K562 (cell line): ENCODE measurements around the gene GPR83. TPM values are rescaled to one million over a fixed set of nuclear protein-coding genes. Genes with fewer than 3 reads are reported as not detected.

Source experiments
- ATAC-seq: fragments of 200-7000 bp; cut with Tn5 transposase; 3 replicates; pipeline ENCODE4 v1.9.1; 2020; ENCODE audit warnings: moderate library complexity
- BruUV-seq: library from RNA; stranded (reverse); fragments of 400-500 nt; replicated peaks from 2 replicates; lab custom pipeline; 2021; lab: Mats Ljungman, UMichigan
- CTCF ChIA-PET: fragments of 300-600 bp; formaldehyde crosslinking; extraction: SDS; loops from one replicate; lab custom pipeline; 2021; ENCODE audit warnings: low intra/inter-chr PET ratio; lab: Yijun Ruan, JAX
- POLR2A ChIA-PET: fragments of 300-600, 350-650 bp; sonication (Branson Sonifier 250); formaldehyde crosslinking; extraction: SDS; loops from one replicate; lab custom pipeline; 2021; ENCODE audit warnings: antibody characterized with exemption, inconsistent platforms; lab: Yijun Ruan, JAX
- DNase-seq, 4 experiments: peaks; one replicate each; pipeline versions ENCODE4 v3.0.0 to v3.0.0-alpha.2; 2011 to 2018; ENCODE audit warnings: low spot score in 3 of 4, mixed read lengths in 3 of 4; ENCODE audit errors: extremely low read depth in 1 of 4
- FAIRE-seq: peaks from 2 replicates; lab custom pipeline; 2011; peaks lifted over from hg19 to GRCh38; lab: Jason Lieb, UNC
- H2AFZ ChIP-seq: 2 replicates; pipeline ENCODE4 v1.6.0; 2011; ENCODE audit warnings: low read depth, low read length, control low read depth, inconsistent platforms
- H3K27ac ChIP-seq: fragments of 200-600 bp; 3 replicates; pipeline ENCODE4 v1.8.0; 2011; ENCODE audit warnings: low read depth, mild to moderate bottlenecking, control low read depth, inconsistent platforms, low read length, moderate library complexity, mixed read lengths; ENCODE audit errors: extremely low read depth
- H3K27me3 ChIP-seq, 2 experiments: fragments of 300-600 bp in 1 of 2; 2 replicates in 1 of 2; 3 replicates in 1 of 2; pipeline versions ENCODE4 v1.6.0 to v1.8.0; 2011; ENCODE audit warnings: inconsistent platforms in 2 of 2, low read length in 2 of 2, mild to moderate bottlenecking in 1 of 2, mixed read lengths in 1 of 2, moderate library complexity in 1 of 2; ENCODE audit not compliant: control insufficient read depth in 2 of 2, insufficient read depth in 2 of 2
- H3K36me3 ChIP-seq: fragments of 300-600 bp; 3 replicates; pipeline ENCODE4 v1.8.0; 2011; ENCODE audit warnings: mild to moderate bottlenecking, low read length, inconsistent platforms; ENCODE audit not compliant: control insufficient read depth, insufficient read depth
- H3K4me1 ChIP-seq, 2 experiments: fragments of 200-600 bp in 1 of 2; replicated peaks in 1 of 2; 2 replicates in 1 of 2; 3 replicates in 1 of 2; pipeline versions ENCODE4 v1.5.1 to v1.8.0; 2011; ENCODE audit warnings: inconsistent platforms in 2 of 2, low read length in 2 of 2, mild to moderate bottlenecking in 1 of 2, mixed read lengths in 1 of 2, moderate library complexity in 1 of 2; ENCODE audit not compliant: control insufficient read depth in 2 of 2, insufficient read depth in 2 of 2
- H3K4me2 ChIP-seq: 2 replicates; pipeline ENCODE4 v1.6.1; 2011; ENCODE audit warnings: low read length, control low read depth, inconsistent platforms, mixed read lengths; ENCODE audit not compliant: insufficient read depth
- H3K4me3 ChIP-seq: fragments of 200-600 bp; sonication (generic), shearing (Covaris generic); 2 replicates; pipeline ENCODE4 v1.5.1; 2016; ENCODE audit warnings: control low read depth, inconsistent platforms
- H3K79me2 ChIP-seq: fragments of 200-600 bp; 3 replicates; pipeline ENCODE4 v1.8.0; 2011; ENCODE audit warnings: low read length, inconsistent platforms; ENCODE audit not compliant: control insufficient read depth, insufficient read depth
- H3K9ac ChIP-seq, 2 experiments: 2 replicates each; pipeline versions ENCODE4 v1.6.0 to v1.6.1; 2011; ENCODE audit warnings: low read depth in 2 of 2, low read length in 2 of 2, control low read depth in 1 of 2, inconsistent platforms in 1 of 2, mild to moderate bottlenecking in 1 of 2, mixed read lengths in 1 of 2; ENCODE audit not compliant: insufficient read depth in 1 of 2
- H3K9me1 ChIP-seq: one replicate; pipeline ENCODE4 v1.6.0; 2011; ENCODE audit warnings: inconsistent platforms, mild to moderate bottlenecking, low read length, moderate library complexity; ENCODE audit not compliant: control insufficient read depth, insufficient read depth
- H3K9me3 ChIP-seq: replicated peaks from 2 replicates; pipeline ENCODE4 v1.5.1; 2011; ENCODE audit warnings: low read depth, low read length, inconsistent platforms; ENCODE audit not compliant: control insufficient read depth, insufficient read depth
- H4K20me1 ChIP-seq: replicated peaks from 2 replicates; pipeline ENCODE4 v1.6.1; 2011; ENCODE audit warnings: low read length, inconsistent platforms, mixed read lengths; ENCODE audit not compliant: control insufficient read depth, insufficient read depth
- BDP1 ChIP-seq: IDR thresholded peaks from 3 replicates; pipeline ENCODE4 v1.6.1; 2011; ENCODE audit not compliant: insufficient read length, insufficient read depth
- GATAD2B ChIP-seq: fragments of 450-650 bp; IDR thresholded peaks from 2 replicates; pipeline ENCODE4 v1.6.1; 2017; ENCODE audit warnings: mild to moderate bottlenecking, borderline replicate concordance
- KLF6 ChIP-seq: fragments of 250-450 bp; sonication (Bioruptor Pico); IDR thresholded peaks from 2 replicates; pipeline ENCODE4 v1.4.0; 2020; ENCODE audit warnings: mild to moderate bottlenecking, moderate library complexity, borderline replicate concordance
- MCM7 ChIP-seq, 2 experiments: fragments of 450-650 bp; IDR thresholded peaks; 2 replicates each; pipeline ENCODE4 v1.6.1; 2016 to 2018
- MIER1 ChIP-seq: fragments of 450-650 bp; IDR thresholded peaks from 2 replicates; pipeline ENCODE4 v1.6.1; 2016; ENCODE audit warnings: antibody characterized with exemption, mild to moderate bottlenecking, low read depth
- MTF1 ChIP-seq: fragments of 250-450 bp; sonication (Bioruptor Pico); IDR thresholded peaks from 2 replicates; pipeline ENCODE4 v1.9.0; 2021; ENCODE audit warnings: moderate library complexity, mild to moderate bottlenecking, inconsistent platforms, borderline replicate concordance
- NELFE ChIP-seq: IDR thresholded peaks from 2 replicates; pipeline ENCODE4 v1.6.1; 2011; ENCODE audit warnings: mild to moderate bottlenecking; ENCODE audit not compliant: insufficient read depth, insufficient read length
- NFE2L1 ChIP-seq: fragments of 450-650 bp; IDR thresholded peaks from 2 replicates; pipeline ENCODE4 v1.6.1; 2016; ENCODE audit warnings: missing genetic modification characterization, low read depth, mild to moderate bottlenecking, missing compliant biosample characterization, moderate library complexity, borderline replicate concordance
- POLR2AphosphoS2 ChIP-seq: IDR thresholded peaks from 2 replicates; pipeline ENCODE4 v1.6.1; 2012; ENCODE audit warnings: low read length, improper control_type of control experiment
- TARDBP ChIP-seq: fragments of 450-650 bp; IDR thresholded peaks from 2 replicates; pipeline ENCODE4 v1.6.1; 2016
- WHSC1 ChIP-seq: IDR thresholded peaks from one replicate; pipeline ENCODE4 v1.6.1; 2012; ENCODE audit warnings: low read length, control low read depth, inconsistent platforms
- XRCC3 ChIP-seq: fragments of 450-650 bp; IDR thresholded peaks from 2 replicates; pipeline ENCODE4 v1.6.1; 2017; ENCODE audit warnings: mild to moderate bottlenecking, moderate library complexity
- YBX1 ChIP-seq: fragments of 450-650 bp; IDR thresholded peaks from 2 replicates; pipeline ENCODE4 v1.7.1; 2016; ENCODE audit warnings: mild to moderate bottlenecking
- ZFP30 ChIP-seq: fragments of 250-450 bp; sonication (Bioruptor Pico); IDR thresholded peaks from 2 replicates; pipeline ENCODE4 v1.8.0; 2022; ENCODE audit warnings: moderate library complexity, mild to moderate bottlenecking, inconsistent platforms, borderline replicate concordance
- ZNF644 ChIP-seq: fragments of 200-800 bp; sonication (Bioruptor generic); IDR thresholded peaks from 2 replicates; pipeline ENCODE4 v1.6.1; 2016; ENCODE audit warnings: low read depth, missing genetic modification characterization, missing compliant biosample characterization
- WGBS: fragments of 100-300 bp; shearing (Covaris generic); methylation state at CpG from one replicate; pipeline ENCODE4 v1.1.6; 2016; ENCODE audit warnings: low coverage, mixed read lengths; ENCODE audit not compliant: insufficient coverage; ENCODE audit errors: missing lambda C conversion rate; 5-methylcytosine and 5-hydroxymethylcytosine counted together
- in situ Hi-C: fragments of 300-500 bp; cut with MboI; formaldehyde crosslinking; loops from 4 replicates; pipeline ENCODE4 v1.15.0; 2018; ENCODE audit warnings: inconsistent platforms, mixed read lengths
- intact Hi-C: fragments of 100-400 bp; cut with micrococcal nuclease; formaldehyde crosslinking; loops from 2 replicates; pipeline ENCODE4 v1.14.2; 2022
- polyA plus RNA-seq, 8 experiments: library from polyadenylated mRNA; depleted of rRNA in 4 of 8; stranded (reverse) in 5 of 8; unstranded in 3 of 8; fragments of >200 nt; fragmentation: Nextera tagmentation in 2 of 8; fragmentation: Illumina TruSeq in 1 of 8; extraction: Ambion mirVana in 2 of 8; extraction: Trizol in 1 of 8; gene quantifications; 2 replicates each; pipeline versions ENCODE4 v1.2.1 to v1.2.3, GENCODE V29; 2011 to 2014; ENCODE audit warnings: inconsistent platforms in 1 of 8, missing spikeins in 1 of 8
- total RNA-seq, 7 experiments: library from RNA; depleted of rRNA in 6 of 7; stranded (reverse); fragments of >200 nt in 6 of 7; fragmentation: Illumina TruSeq in 2 of 7; extraction: Trizol in 2 of 7; gene quantifications; 2 replicates each; pipeline versions ENCODE4 v1.2.1 to v1.2.3, GENCODE V29; 2011 to 2021; ENCODE audit warnings: low replicate concordance in 1 of 7
- TF ChIP-seq, protein P1 (sequence below): sonication (generic); formaldehyde crosslinking; IDR thresholded peaks from 2 replicates; pipeline ENCODE4 v1.9.0; 2022; ENCODE audit warnings: mild to moderate bottlenecking, missing genetic modification reagents
- TF ChIP-seq, protein P2 (sequence below): sonication (generic); formaldehyde crosslinking; IDR thresholded peaks from 2 replicates; pipeline ENCODE4 v1.8.0; 2023; ENCODE audit warnings: mild to moderate bottlenecking, missing genetic modification reagents

The GPR83 gene
- total and polyA plus RNA-seq, 9 of the 15 experiments (the other 6 are each of a cell fraction or from before 2014, with no cell fraction given) = 0.03 to 0.13 (median 0.08) TPM; not detected in 2

DNA sequence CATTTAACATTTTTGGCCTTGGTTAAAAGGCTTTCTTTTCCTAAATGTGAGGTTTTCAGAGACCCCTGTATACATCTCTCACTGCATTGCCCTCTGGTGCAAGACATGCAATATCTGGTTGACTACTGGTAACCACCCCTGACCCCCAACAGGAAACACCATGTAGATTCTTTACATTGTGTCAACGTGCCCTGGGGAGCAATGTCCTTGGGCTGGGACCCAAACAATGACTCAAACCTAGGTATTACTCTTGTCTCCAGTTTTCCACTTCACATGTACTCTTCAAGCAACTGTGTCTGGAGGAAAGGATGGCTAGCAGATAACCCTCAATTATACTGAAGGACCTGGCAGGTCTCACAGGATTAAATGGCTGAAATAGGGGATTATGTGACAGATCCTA lies 1.1 kb upstream of the GPR83 start:
- CTCF ChIA-PET = no interaction called here

More for the DNA sequence above, 1.1 kb upstream of the GPR83 start:
- POLR2A ChIA-PET = interaction anchor here (1.2 to 1.3 kb wide), 2 partner anchors 8 to 11 kb away, joined by 4 to 5 read pairs; no protein-coding TSS in a partner anchor
- TF ChIP-seq WHSC1 = no peak
- no peak for TF ChIP-seq MTF1
- TF ChIP-seq GATAD2B = no peak
- TF ChIP-seq NFE2L1 (tag) = no peak
- TF ChIP-seq, protein P1, sequence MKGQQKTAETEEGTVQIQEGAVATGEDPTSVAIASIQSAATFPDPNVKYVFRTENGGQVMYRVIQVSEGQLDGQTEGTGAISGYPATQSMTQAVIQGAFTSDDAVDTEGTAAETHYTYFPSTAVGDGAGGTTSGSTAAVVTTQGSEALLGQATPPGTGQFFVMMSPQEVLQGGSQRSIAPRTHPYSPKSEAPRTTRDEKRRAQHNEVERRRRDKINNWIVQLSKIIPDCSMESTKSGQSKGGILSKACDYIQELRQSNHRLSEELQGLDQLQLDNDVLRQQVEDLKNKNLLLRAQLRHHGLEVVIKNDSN = no peak
- TF ChIP-seq POLR2AphosphoS2 = no peak
- TF ChIP-seq YBX1 = no peak
- no peak for TF ChIP-seq MIER1
- TF ChIP-seq KLF6 (CRISPR knock-in tag) = no peak
- TF ChIP-seq BDP1 = no peak
- no peak for TF ChIP-seq ZNF644 (tag)
- TF ChIP-seq XRCC3 = no peak
- TF ChIP-seq, protein P2, sequence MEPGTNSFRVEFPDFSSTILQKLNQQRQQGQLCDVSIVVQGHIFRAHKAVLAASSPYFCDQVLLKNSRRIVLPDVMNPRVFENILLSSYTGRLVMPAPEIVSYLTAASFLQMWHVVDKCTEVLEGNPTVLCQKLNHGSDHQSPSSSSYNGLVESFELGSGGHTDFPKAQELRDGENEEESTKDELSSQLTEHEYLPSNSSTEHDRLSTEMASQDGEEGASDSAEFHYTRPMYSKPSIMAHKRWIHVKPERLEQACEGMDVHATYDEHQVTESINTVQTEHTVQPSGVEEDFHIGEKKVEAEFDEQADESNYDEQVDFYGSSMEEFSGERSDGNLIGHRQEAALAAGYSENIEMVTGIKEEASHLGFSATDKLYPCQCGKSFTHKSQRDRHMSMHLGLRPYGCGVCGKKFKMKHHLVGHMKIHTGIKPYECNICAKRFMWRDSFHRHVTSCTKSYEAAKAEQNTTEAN (CRISPR knock-in tag) = no peak
- TF ChIP-seq ZFP30 (CRISPR knock-in tag) = no peak
- TF ChIP-seq NELFE = no peak
- no peak for TF ChIP-seq MCM7 (IDR thresholded peaks at IDR 0.05)
- no peak for TF ChIP-seq TARDBP
- TF ChIP-seq, all 486 proteins: peak for 0
- ATAC-seq (no peak), DNase-seq (no peak), FAIRE-seq (no peak)
- no peaks in the 10 kb centered on the region for H3K79me2 ChIP-seq
- H2AFZ ChIP-seq = no peak overlapping the region
- H3K4me2 ChIP-seq = no peak overlapping the region
- H3K4me3 ChIP-seq = no peak overlapping the region
- BruUV-seq = no TSS peak
- H4K20me1 ChIP-seq = no peaks in the 10 kb centered on the region
- H3K27ac ChIP-seq = no peak overlapping the region
- no peaks in the 10 kb centered on the region for H3K9me3 ChIP-seq
- no peaks in the 10 kb centered on the region for H3K36me3 ChIP-seq
- intact Hi-C loops = no loop called here
- no peak overlapping the region for H3K9ac ChIP-seq
- peaks cover 0 to 10% of the 10 kb centered on the region in 2 experiments; a peak in 3 of 5 replicates for H3K4me1 ChIP-seq
- H3K27me3 ChIP-seq = peaks cover 11 to 35% of the 10 kb centered on the region in 2 experiments; a peak in 4 of 5 replicates
- in situ Hi-C loops = no loop called here
- no peaks in the 10 kb centered on the region for H3K9me1 ChIP-seq
- WGBS = 0% methylated on average over 1 of the region's 1 CpG
